GM19240 (cell line): Measurements from ENCODE around the gene ITPK1.

Experiments
- DNase-seq: peaks from one replicate; pipeline ENCODE4 v3.0.0; 2011; ENCODE audit warnings: low spot score; ENCODE audit not compliant: insufficient read length

The ITPK1 gene

DNA sequence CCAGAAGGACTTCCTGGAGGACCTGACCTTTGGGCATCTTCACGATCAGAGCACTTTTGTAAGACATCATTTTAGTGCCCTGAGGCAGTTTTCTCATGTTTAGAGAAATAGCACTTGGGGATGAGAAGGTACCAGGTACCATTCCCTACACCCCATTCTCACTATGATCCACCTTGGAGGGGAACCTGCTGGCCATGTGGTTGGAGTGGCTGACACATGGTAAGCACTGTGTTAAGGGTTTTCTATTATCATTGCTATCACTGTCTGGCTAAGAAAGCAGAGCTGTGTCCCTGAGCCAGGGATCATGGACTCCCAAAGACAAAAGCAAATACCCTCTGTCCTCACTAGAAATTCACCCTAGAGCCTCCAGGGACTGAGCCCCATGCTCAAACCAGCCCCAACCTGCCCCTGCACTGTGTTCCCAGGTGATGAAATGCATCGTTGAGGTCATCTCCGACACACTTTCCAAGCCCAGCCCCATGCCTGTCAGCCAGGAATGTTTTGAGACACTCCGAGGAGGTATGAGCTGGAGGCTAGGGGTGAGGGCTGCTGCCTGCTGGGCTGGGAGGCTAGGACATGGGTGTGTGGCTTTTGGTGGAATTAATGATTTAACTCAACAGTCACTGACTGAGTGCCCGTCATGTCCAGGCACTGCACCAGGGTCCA is 189.4 kb downstream of the ITPK1 start:
- no peak for DNase-seq

GRCh38 chr14:92925446-92925845 is 190.3 kb downstream of the ITPK1 start:
- DNase-seq: no peak

DNA sequence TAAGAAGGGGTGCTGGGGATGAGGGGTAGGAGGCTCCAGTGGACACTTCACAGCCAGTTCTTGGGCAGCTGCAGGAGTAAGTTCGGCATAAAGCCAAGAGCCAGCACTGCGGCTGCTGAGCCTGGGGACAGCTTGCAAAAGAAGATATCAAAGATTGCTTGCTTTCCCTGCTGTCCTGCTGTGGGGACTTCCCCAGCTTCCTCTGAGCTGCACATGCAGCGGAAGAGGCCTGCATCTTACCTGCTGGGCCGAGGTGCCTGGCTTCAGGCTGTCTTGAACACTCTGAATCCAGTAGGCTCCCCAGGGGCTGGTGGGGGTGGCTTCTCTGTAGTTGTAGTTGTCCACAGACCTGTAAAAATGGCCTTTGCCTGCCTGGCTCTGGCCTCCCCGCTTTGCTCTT is 191.5 kb downstream of the ITPK1 start:
- no peak for DNase-seq

DNA sequence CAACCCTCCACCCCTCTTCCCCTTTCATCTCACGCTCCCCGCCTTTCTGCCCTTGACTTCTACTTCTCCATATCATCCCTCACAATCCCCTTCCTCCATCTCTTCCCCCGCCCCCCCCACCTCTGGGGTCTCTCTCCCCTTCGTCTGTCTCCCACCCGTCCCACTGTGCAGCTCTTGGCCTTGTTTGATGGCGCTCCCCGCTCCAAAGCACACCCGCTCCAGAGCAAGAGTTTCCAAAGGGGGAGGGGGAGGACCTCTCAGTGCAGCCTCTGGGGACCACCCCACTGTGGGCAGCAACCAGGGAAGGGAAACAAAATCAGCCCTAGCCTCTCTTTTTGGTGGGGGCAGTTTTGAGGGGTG is 192.0 kb downstream of the ITPK1 start:
- DNase-seq: no peak

GRCh38 chr14:92922883-92923743 is 192.6 kb downstream of the ITPK1 start, which contains the start of gene CHGA:
CHGA (plus strand) TSS chr14:92923150; CDS start chr14:92923360, 210 bp downstream.
- peak; percentile 52 for DNase-seq

DNA sequence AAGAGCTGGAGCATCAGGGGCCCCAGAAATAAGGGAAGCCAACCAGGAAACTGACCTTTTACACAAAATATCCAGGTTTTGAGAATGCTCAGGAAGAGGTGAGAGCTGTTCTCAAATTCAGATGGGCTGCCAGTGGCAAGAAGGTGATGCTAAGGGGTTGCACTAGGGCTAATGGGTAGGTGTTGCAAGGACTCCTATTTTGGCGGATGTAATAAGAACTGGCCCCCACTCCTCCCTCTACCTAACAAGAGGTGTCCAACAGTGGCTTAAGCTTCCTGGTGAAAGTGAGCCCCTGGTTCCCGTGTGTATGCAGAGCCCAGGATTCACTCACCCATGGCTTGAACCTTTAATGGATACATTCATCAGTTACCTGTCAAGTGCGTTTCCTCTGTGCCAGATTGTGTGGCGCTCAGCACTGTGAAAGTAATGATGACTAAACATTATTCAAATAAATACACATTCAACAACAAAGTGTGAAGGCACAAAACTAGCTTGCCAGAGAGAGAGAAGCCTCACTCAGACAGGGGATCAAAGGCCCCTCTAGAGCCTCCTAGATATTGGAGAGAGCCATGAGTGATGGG is 193.5 kb downstream of the ITPK1 start:
- DNase-seq: no peak

DNA sequence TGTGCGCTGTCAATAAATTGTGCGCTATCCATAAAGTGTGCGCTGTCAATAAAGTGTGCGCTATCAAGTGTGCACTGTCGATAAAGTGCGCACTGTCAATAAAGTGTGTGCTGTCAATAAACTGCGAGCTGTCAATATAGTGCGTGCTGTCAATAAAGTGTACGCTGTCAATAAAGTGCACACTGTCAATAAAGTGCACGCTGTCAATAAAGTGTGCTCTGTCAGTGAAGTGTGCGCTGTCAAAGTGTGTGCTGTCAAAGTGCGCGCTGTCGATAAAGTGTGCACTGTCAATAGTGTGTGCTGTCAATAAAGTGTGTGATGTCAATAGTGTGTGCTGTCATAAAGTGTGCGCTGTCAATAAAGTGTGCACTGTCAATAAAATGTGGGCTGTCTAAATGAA is 195.7 kb downstream of the ITPK1 start:
- no peak for DNase-seq

GRCh38 chr14:92917956-92918355 is 197.8 kb downstream of the ITPK1 start:
- DNase-seq: no peak

DNA sequence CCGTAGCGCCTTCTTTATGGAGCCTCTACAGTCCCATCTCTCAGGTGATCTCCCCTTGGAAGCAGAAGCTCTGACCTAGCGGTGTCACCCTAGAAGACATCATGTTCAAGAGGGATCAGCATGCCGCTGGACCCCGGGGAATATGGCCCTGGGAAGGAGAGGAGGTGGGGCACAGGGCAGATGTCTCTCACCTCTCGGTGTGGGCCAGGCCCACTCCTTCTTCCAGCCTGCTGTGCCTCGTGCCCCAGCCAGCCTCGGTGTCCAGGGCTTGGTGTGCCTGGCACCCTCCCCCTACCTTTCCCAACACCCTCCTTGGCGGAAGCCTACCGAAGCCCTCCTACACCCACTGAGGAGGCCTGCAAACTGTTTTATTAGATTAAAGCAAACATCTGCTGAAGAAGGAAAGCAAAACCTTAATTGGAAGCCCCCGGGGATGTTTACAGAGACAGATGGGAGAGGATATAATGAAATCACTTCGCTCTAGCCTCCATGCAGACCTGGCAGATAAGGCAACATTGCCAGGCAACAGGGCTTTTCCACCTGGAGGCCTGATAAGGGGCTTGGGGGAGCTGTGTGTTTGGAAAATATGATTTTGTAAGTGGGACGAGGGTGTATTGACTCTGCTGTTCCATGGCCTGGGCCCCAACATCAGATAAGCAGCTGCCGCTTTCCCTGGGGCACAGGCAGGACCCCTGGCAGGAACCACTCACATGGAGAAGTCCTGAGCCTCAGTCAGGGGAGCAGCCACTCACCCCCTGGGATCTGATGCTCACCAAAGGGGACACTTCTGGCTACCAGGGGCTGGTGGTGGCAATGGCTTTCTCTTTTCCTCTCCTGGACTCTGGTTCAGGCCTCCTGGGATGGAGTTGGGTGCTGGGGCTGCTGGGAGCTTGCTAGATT is 198.4 kb downstream of the ITPK1 start:
- DNase-seq: no peak

- DNase-seq: no peak
Observed at GRCh38 chr14:92916201-92916600, 199.5 kb downstream of the ITPK1 start.

- DNase-seq: no peak
Observed at GRCh38 chr14:92914087-92914656, 201.6 kb downstream of the ITPK1 start.

DNA sequence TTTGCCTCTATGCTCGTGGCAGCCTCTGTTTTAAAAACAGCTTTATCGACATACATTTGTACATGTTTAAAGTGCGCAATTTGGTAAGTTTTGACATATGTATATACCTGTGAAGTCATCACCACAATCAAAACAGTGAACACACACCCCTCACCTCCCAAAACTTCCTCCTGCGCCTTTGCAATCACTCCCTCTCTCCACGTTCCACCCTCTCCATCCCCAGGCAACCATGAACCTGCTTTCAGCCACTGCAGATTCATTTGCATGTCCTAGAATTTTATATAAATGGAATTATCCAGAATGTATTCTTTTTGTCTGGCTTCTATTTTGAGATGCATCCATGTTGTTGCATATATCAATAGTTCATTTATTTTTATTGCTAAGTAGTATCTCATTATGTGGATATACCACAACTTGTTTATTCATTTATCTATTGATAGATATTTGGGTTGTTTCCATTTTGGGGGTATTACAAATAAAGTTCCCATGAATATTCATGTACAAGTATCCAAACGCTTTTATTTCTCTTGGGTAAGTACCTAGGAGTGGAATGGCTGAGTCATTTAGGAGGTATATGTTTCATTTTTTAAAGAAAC is 208.3 kb downstream of the ITPK1 start:
- no peak for DNase-seq

GRCh38 chr14:92906823-92907222 is 208.9 kb downstream of the ITPK1 start:
- no peak for DNase-seq

DNA sequence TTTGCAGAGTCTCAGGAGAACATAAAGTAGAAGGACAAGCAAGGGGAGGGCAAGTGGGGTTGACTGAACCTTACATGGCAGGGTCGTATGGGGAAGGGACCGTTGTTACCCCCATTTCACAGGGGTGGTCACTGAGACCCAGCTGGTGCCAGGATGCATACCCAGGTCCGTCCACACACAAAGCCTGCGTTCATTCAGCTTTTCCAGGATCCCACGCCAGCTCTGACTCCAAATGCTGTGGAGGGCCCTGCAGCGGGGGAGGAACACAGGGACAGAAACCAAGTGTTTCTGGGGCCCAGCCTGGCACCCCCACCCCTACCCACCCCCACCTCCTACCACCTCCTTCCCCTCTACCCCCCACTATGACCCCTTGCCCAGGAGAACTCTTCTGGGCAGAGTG is 209.3 kb downstream of the ITPK1 start:
- DNase-seq: no peak

- DNase-seq: no peak
Observed at GRCh38 chr14:92905667-92906066, 210.1 kb downstream of the ITPK1 start.

GRCh38 chr14:92903359-92903758 is 212.4 kb downstream of the ITPK1 start:
- no peak for DNase-seq

DNA sequence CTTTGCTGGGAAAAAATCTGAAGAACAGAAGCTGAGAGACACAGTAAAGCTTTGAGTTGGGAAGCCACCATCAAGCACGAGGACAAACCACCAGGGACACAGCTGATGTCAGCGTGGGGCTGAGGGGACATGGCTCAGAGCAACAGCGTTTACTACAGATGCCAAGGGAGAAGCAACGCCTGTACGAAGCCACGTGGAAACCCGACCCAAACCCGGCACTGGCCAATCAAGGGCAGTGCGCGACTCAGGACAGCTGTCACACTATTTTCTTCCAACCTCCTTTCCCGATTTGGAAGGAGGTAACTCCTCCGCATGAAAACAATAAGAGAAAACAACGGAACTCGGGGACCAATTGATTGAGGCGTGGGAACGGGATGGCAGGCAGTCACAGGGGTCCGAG is 213.0 kb downstream of the ITPK1 start:
- DNase-seq: no peak

GRCh38 chr14:92902191-92902590 is 213.5 kb downstream of the ITPK1 start:
- DNase-seq: no peak

DNA sequence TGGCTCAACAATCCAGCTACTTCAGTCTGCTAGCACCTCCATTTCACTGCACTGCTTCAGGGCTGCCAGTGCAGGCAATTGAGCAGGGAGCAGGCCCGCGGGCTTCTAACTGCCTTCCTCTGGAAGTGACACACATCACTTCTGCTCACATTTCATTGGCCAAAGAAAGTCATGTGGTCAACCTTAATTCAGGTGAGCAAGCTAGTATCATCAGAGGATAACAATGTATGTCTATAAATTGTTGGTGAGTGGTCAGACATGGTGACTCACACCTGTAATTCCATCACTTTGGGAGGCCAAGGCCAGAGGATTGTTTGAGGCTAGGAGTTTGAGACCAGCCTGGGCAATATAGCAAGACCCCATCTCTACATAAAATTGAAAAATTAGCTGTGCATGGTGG is 215.1 kb downstream of the ITPK1 start:
- DNase-seq: no peak

- DNase-seq: no peak
Observed at GRCh38 chr14:92898566-92899131, 217.1 kb downstream of the ITPK1 start.
